ENCODE results near the gene C1RL.
"Not testable (repeated sequence)": the region's sequence is repeated elsewhere in the genome, so short reads cannot be mapped to it uniquely, and the experiment has no call there.

The C1RL gene

DNA sequence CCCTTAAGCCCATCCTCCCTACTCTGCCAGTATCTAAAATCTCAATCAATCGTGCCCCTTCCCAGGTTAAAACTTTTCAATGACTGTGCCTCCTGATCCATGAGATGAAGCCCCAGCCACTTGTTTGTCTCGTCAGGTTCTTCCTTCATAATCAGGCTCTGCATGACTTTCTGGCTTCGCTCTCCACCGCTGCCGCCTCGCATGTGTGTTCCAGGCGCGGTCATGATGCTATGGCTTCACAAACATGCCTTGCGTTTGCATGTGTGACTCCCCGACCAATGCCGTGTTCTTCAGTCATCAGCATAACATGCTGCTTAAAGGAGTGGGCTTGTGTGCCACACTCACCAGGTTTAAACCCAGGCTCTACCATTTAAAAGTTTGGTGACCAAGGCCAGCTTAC, 5.0 kb upstream of the C1RL start:
- DNase-seq = no peak

DNA sequence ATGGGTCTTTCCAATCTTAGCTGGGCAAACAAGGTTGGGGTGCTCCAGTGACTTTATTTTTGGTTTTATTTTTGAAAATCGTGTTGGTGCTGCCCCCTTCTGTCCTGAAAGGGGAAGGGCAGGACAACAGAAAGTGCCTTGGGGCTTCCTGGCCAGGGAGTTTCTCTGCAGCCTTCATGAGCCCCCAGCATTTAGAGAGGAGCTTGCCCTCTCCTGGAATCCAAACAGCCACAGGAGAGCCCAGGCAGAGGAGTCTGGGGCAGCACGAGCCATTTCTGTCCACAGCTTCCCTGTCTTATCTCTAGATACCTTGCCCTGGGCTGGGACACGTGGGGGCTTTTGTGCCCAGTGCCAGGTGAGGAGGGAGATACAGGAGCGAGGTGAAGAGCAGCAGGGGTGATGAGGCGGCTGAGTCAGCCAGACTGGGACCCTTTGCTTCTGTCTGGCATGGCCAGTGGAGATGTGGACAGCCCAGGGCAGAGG, 4.4 kb upstream of the C1RL start:
- peak; percentile 43 to 75 for DNase-seq

DNA sequence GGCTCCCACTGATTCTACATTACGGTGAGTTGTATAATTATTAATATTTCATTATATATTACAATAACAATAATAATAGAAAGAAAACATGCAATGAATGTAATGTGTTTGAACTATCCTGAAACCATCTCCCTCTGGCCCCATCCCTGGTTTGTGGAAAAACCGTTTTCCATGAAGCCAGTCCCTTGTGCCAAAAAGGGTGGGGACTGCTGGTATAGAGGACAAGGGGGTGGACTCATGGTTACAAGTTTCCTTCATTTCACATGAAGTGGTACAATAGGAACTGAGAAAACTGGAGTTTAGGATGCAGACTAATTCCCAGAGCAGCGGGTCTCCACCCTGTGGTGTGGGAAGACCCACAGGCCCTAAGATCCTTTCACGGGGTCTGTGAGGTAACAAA, 3.0 kb upstream of the C1RL start:
- no peak for DNase-seq

DNA sequence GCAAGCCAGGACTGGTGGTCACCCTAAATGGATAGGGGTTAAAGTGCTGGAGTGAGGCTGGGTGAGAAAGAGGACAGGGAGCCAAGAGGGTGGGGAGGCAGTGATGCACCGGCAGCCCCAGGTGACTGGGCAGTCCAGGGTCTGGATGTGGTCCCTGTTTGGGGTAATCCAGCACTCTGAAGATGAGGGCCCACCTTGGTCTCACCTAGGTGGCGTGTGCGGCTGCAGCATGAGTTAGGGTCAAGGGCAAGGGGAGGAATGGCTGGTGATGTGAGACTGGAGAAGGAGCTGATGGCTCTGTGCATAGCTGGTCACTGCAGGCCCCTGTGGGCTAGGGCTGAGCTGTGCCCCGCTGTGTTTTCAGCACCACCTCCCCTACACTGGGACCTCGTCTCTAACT, 1.6 kb upstream of the C1RL start:
- no peak for DNase-seq

- no peak for DNase-seq
These were observed 532 bp upstream of the C1RL start for GRCh38 chr12:7109572-7109920.

GRCh38 chr12:7108003-7108795, 815 bp downstream of the C1RL start:
- peak; percentile 44 to 49 for DNase-seq

- DNase-seq = no peak
These were observed 1.4 kb downstream of the C1RL start for GRCh38 chr12:7107636-7108002.

- not testable (repeated sequence) for DNase-seq
These were observed 1.8 kb downstream of the C1RL start for GRCh38 chr12:7107181-7107580.

GRCh38 chr12:7106082-7106481, 2.9 kb downstream of the C1RL start:
- DNase-seq = no peak

DNA sequence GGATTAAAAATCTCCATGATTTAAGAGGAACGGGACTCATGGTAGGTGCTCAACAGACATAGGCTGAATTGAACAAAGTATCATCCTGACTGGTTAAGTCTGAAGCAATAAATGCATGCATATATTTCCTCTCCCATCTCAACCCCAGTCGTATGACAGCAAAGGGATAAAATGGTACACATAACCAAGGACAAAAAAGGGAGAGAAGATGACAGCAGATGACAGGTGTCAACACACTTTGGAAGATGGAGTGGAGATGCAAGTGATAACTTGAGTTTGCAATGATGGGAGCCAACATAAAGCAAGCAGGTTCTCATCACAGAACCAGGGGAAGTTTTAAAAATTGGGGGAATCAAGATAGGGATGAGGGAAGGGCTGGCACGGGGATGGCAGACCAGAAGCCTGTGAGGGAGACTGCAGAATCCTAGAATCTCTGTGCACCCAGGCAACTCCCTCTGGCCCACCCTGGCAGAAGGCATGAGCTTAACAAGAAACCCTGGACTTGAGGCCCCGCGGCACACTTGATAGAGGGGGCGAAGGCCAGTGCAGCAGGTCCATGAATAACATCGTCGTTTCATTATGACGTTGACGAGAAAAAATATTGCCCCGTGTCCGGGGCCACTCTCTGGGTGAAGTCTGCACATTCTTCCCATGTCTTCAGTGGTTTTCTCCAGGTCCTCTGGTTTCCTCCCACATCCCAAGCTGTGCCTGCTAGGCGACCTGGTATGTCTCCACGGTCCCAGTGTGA, 5.0 kb downstream of the C1RL start:
- DNase-seq = no peak

DNA sequence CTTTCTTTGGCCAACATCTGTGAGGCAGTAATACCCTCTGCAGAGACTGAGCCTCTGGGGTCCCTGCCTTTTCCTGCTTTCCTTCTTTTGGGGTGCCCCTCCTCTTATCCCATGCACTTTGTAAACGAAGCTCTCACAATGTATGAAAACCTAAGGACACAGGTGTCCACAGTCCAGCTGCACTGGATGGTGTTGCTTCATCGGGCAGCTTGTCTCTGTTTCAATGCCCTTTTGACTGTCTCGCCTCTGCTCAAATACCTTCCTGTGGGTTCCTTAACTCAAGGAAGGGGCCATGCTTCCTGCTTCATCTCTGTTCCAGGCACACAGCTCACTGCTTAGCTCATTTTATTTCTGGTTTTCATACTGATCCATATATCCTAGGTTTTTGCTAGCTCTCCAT, 6.4 kb downstream of the C1RL start:
- no peak for DNase-seq

GRCh38 chr12:7101694-7102131, 7.3 kb downstream of the C1RL start:
- DNase-seq = no peak

GRCh38 chr12:7101047-7101693, 7.8 kb downstream of the C1RL start:
- DNase-seq = no peak

DNA sequence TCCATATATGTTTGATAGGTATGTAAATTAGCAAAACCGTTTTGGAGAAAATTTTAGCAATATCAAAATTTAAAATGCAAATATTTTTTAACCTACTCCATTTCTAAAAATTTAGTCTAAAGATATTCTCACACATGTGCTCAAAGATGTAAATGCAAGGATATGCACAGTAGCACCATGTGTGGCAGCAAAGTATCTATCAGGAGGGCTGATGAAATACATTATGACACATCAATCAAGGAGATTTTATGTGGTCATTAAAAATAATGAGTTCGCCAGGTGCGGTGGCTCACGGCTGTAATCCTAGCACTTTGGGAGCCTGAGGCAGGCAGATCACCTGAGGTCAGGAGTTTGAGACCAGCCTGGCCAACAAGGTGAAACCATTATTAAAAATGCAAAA, 8.8 kb downstream of the C1RL start:
- no peak for DNase-seq

- DNase-seq = peak in 1 of 2 donors; percentile 18
These were observed 9.6 kb downstream of the C1RL start for GRCh38 chr12:7099290-7099996.

DNA sequence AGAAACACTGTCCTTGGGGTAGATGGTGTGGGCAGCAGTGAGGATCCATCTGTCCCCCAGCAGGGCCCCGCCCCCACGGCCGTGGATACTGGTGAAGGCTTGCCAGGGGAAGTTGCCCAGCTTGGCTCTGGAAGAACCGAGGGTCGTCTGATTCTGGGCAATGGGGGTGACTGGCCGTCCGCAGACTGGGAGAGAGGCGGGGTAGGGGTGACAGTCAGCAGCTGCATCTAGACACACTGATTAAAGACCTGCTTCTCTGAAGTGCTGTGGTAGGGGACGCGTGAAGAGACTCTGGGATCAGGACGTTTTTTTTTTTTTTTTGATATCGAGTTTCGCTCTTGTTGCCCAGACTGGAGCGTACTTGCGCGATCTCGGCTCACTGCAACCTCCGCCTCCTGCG, 12.0 kb downstream of the C1RL start:
- DNase-seq = no peak

DNA sequence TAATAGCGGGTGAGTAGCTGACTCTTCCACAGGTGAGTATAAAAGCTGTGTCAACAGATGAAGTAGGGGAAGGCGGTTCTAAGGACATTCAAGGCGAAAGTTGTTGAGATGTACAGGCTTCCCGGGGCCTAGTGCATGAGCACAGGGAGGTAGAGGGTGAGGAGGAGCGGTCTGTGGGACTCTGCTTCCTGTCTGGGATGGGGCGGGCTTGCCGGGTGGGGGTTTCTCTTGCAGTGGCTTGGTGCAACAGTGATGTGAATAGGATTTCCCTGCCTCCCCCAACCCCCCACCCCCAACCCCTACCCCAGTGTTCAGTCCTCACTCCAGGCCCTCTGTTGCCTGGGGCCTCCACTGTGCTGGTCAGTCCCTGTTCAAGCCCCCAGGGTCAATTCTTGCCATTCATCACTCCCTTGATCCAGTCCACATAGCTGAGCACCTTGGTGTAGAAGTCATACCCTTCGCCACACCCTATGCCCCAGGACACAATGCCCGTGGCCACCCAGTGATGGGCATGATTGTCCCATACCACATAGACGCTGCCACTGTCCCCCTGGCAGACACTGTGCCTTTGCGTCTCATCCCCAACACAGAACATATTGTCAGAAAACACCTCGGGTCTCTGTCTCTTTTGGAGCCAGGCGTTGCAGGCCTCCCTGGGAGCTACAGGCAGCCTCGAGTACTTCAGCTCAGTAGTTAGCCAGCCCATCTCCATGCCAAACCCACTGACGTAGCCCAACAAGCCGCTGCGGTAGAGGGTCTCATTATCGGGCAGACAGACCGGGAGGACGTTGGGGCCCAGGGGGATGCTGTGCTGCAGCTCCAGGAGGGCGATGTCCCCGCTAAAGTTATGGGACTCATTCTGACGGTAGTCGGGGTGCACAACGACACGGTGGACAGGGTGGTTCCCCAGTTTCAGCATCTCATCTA, 12.7 kb downstream of the C1RL start:
- no peak for DNase-seq

- no peak for DNase-seq
These were observed 15.1 kb downstream of the C1RL start for GRCh38 chr12:7093892-7094291.

DNA sequence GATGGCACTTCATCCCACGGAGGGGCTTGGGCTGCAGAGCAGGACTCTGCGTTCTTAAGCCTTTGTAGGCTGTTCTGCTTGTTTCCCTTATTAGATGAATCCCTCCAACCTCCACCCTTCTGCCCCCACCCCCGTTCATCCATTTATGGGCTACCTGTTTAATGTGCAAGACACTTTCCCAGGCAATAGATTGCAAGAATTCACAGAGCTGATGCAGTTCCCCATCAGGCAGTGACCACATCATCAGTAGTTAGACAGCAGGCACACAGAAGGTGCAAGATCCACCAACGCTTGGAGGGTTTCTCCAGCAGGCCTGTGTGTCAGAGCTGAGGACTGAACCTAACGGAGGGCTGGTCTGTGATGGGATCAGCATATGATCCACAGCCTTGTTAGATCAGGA, 15.5 kb downstream of the C1RL start:
- no peak for DNase-seq

- no peak for DNase-seq
These were observed 16.0 kb downstream of the C1RL start for GRCh38 chr12:7092986-7093460.

DNA sequence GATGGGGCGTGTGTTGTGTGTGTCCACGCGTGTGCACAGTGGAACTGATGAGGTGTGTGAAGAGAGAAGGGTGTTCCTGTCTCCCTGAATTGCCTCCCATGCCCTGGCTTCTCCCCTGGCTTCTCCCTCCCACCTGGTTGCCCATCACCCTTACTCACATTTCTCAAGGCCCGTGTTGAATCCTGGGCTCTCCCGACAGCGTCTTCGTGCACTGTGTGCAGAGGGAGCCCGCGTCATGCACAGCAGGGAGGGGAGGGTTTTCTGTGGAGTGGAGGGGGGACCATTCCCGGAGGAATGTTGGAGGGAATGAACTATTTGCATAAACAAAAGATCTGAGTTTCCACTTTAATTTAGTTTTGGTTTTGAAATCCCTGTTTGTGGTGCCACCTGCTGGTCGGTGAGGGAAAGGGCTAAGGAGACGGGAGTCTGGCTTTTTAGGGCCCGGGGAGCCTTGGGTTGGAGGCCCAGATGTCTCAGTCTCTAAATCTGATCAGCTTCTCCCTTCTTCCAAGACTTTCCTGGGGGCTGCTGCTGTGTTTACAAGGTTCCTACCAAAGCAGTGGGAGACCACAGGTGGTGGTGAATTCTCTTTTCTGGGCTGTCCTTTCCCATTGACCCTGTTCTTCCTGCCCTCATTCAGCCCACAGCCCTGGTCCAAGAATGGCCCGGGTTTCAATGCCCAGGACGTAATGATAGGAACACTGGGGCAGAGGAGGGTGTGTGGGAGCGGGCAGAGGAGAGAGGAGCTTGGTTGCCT, 16.6 kb downstream of the C1RL start, which contains the start of gene C1R:
C1R (minus strand) TSS at position 217 of the 757 bp plus-strand sequence; CDS start at position 160, 57 bp downstream.
- peak; percentile 28 to 77 for DNase-seq
